NB4 (cell line): ENCODE results near the gene PLA2G2C.

Experiments used
- CTCF ChIP-seq: IDR thresholded peaks from one replicate; pipeline ENCODE4 v1.5.1; 2012; ENCODE audit warnings: low read depth, low read length
- MAX ChIP-seq: IDR thresholded peaks from 2 replicates; pipeline ENCODE4 v1.6.1; 2011; ENCODE audit warnings: low read depth, low read length
- MYC ChIP-seq: IDR thresholded peaks from 2 replicates; pipeline ENCODE4 v1.6.1; 2011; ENCODE audit warnings: low read depth, low read length
- POLR2A ChIP-seq: IDR thresholded peaks from 2 replicates; pipeline ENCODE4 v1.6.1; 2011; ENCODE audit warnings: mild to moderate bottlenecking; ENCODE audit not compliant: insufficient read length; ENCODE audit errors: extremely low read depth

- no peak for TF ChIP-seq CTCF
- no peak for TF ChIP-seq POLR2A
- no peak for TF ChIP-seq MYC
- TF ChIP-seq MAX: no peak
Observed at GRCh38 chr1:20138961-20139550, 47.3 kb downstream of the PLA2G2C start, which contains the start of gene PLA2G2F.
